GM21367 (cell line): ENCODE data around the gene SORL1-AS1.

Experiments
- ATAC-seq: cut with Tn5 transposase; IDR thresholded peaks from one replicate; pipeline ENCODE4 v1.9.1; 2021; ENCODE audit not compliant: unreplicated experiment

SORL1-AS1 gene

GRCh38 chr11:121452609-121453150 is at the start of gene SORL1-AS1:
Gene SORL1-AS1 (minus strand): TSS chr11:121452967.
- no peak for ATAC-seq

- ATAC-seq: no peak
Observed at GRCh38 chr11:121500717-121501116, 48.0 kb upstream of the SORL1-AS1 start.

- no peak for ATAC-seq
Observed at GRCh38 chr11:121500275-121500674, 47.5 kb upstream of the SORL1-AS1 start.

GRCh38 chr11:121499405-121499804 is 46.6 kb upstream of the SORL1-AS1 start:
- no peak for ATAC-seq

GRCh38 chr11:121497176-121497998 is 44.6 kb upstream of the SORL1-AS1 start:
- no peak for ATAC-seq

- peak; percentile 80 for ATAC-seq
Observed at GRCh38 chr11:121494355-121495099, 41.8 kb upstream of the SORL1-AS1 start.

- ATAC-seq: no peak
Observed at GRCh38 chr11:121489823-121490222, 37.1 kb upstream of the SORL1-AS1 start.

DNA sequence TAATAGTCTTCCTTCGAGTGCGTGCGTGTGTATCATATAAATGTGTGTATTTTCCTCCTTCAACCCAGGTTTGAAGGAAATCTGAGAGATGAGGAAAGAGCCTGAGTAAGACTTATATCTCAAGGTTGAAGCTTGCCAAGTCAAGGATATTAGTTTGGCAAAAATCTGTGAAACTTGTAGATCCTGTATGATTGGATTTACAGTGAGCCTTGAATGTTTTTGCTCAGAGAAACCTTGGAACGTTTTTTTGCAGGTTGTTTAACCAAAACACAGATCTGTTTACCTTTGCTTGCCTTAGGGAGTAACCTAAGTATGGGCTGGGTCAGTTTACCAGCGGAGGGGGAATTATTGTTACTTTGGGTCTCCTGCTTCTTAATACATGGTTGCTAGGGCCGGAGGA is 35.9 kb upstream of the SORL1-AS1 start:
- ATAC-seq: no peak

DNA sequence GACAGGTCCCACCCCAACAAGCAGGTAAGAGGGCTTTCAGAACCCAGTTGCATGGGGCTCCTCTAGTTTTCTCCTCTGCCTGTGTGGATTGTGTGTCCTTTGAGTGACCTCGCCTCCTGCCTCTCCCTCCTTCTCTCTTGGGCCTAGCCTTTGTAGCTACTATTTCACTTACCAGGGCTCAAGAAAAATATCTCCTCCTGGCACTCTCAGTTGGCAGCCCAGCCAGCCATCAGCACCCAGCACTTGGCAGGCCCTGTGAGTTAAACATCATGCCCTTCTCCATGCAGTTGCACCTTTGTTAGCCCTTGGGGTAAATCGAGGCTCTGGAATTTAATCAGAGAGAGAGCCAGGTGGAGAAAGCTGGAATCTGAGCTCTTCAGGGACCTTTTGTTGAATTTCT is 35.4 kb upstream of the SORL1-AS1 start:
- no peak for ATAC-seq

DNA sequence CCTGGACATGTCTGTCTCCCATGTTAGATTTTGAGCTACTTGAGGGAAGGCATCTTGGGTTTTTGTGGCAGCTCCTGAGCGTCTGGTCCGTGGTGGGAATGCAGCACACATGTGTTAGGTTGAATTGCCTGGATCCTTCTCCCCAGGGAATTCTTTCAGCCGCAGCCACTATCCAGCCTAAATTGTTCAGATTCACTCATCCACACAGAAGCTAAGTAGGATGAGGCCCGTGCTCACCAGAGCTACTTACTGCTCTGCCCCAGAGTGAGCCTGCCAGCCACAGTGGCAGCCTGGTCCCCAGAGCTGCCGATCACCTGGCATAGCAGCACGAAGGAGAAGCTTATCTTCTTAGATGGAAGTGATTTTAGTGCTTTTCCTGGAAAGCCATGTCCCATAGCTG is 34.4 kb upstream of the SORL1-AS1 start:
- no peak for ATAC-seq

- ATAC-seq: no peak
Observed at GRCh38 chr11:121486054-121486453, 33.3 kb upstream of the SORL1-AS1 start.

DNA sequence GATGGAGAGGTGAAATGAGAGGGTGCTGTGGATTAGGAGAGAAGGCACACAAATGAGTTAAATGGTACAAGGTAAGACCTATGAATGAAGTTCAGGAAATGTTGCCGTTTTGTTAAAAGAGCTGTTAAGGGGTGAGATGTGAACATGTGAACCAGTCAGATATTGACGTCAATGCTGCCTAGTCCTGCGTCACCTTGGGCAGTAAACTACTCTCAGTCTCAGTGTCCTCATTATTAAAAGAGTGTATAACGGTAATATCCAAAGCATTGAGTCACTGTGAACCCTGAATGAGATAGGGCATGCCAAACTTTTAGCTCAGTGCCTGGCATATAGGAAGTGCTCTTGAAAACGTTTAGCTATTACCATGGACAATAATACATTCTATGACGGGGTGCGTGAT is 32.4 kb upstream of the SORL1-AS1 start:
- ATAC-seq: no peak

GRCh38 chr11:121483805-121484480 is 31.2 kb upstream of the SORL1-AS1 start:
- no peak for ATAC-seq

GRCh38 chr11:121482231-121483129 is 29.7 kb upstream of the SORL1-AS1 start:
- ATAC-seq: peak; percentile 83

DNA sequence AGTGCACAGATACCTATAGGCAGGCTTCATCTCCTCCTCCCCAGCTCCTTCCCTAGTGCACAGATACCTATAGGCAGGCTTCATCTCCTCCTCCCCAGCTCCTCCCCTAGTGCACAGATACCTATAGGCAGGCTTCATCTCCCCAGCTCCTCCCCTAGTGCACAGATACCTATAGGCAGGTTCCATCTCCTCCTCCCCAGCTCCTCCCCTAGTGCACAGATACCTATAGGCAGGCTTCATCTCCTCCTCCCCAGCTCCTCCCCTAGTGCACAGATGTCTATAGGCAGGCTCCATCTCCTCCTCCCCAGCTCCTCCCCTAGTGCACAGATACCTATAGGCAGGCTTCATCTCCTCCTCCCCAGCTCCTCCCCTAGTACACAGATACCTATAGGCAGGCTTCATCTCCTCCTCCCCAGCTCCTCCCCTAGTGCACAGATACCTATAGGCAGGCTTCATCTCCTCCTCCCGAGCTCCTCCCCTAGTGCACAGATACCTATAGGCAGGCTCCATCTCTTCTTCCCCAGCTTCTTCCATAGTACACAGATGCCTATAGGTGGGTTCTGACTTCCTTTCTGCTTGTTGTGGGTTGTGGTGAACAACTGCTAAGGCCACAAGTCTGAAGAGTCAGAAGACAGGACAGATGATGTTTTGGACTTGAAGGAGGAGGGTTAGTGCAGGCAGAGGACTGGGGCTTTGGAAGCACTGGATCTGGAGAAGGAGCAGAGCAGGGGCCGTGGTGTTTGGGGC is 28.9 kb upstream of the SORL1-AS1 start:
- ATAC-seq: peak; percentile 56

DNA sequence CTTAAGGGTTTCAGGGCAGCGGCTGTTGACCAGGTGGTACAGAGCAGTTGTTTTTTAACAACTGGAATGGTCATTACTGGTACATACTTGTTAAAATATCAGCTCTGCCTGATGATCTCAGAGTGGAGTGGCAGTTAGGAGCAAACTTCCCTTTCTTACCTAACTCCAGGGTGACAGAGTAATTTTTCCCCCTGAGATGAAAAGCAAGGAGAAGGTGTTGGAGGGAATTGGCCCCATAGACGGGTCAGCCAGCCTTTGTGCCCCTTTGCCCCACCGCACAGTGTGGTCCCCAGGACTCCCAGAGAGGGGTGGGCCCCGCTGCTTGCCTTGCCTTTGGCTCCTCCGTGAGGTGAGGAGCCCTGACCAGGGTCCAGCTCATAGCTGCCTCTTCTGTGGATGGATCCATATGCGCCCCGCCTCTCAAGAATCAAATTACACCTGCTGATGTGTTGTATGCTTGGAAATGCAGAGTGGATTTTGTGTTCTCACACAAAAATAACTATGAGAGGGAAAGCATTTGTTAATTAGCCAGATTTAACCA is 27.0 kb upstream of the SORL1-AS1 start:
- ATAC-seq: no peak

- no peak for ATAC-seq
Observed at GRCh38 chr11:121478895-121479697, 26.3 kb upstream of the SORL1-AS1 start.

DNA sequence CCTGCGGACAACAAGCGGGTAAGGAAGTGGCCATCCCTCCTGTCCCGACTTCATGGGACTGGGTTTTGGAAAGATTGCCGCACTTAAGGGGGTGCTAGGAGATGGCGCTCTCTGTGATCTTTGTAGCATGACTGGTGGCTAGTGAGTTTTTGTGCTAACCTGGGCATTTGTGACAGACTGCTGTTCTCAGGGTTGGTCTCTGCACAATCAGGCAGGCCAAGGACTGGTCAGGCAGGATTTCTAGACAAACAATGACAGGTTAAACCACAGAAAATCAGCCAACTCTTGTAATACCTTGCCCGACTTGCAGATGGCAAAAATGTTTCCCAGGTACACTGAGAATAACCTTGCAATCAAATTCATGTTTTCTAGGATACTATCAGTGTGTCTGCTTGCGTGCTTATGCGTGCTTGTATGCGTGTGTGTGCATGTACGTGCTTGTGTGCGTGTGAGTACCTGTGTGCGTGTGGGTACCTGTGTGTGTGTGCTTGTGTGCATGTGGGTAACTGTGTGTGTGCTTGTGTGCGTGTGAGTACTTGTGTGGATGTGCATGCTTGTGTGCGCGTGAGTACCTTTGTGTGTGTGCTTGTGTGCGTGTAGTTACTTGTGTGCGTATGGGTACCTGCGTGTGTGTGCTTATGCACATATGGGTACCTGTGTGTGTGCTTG is 25.6 kb upstream of the SORL1-AS1 start:
- no peak for ATAC-seq
